ENCODE results near the gene RAB4A.
"Not testable (repeated sequence)": the region's sequence is repeated elsewhere in the genome, so short reads cannot be mapped to it uniquely, and the experiment has no call there.

The RAB4A gene

DNA sequence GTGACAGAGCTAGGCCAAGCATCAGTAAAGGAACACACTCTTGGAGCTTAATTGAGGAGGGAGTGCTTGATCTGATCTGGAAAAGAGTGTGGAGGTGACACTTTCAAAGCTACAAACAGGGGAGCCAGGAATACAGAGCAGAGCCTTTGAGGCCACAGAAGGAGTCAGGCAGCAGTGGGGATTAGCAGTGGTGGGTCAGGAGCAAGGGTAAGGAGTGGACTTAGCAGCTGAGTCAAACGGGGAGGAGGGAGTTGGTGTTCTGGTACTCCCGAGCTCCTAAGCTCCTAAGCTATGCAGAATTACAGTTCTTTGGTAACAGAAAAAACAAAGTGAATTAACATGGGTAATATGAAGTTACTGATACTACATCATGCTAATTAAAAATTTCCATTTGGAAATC, 14.5 kb downstream of the RAB4A start:
- DNase-seq = no peak
- in situ Hi-C loops (cut with HindIII; ENCODE audit: low pct_ligation_motif_present, low pct_unique_long_range_greater_than_20kb, low sequenced_read_pairs) = no loop called here

DNA sequence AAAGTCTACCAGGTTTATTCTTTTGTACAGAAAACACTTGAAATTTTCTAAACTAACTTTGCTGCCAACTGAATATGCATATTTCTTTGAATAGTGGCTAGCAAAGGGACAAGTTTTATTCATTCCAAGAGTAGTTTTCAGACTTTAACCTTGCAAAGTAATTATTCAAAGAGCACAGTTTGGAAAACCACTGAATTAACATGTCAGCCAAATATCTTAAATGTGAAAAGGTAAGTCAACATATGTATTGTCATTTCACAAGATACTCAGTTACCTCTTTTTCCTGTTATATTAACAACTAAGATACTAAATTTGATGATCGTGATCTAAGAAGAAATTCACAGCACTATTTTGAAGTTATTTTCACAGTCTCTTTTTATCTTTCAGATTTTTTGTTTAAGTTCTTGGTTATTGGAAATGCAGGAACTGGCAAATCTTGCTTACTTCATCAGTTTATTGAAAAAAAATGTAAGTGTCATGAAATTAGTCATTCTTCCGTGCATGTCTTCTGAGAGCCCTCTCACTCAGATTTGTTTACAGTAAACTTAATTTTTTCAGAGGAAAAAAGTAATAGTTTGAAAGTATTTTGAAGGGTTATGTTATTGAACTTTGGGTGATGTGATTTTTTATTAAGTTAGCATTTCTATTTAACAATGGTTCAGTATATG, 15.3 kb downstream of the RAB4A start:
- DNase-seq = no peak
- in situ Hi-C loops (cut with HindIII; ENCODE audit: low pct_ligation_motif_present, low pct_unique_long_range_greater_than_20kb, low sequenced_read_pairs) = no loop called here

GRCh38 chr1:229287267-229287666, 16.4 kb downstream of the RAB4A start:
- in situ Hi-C loops (cut with HindIII; ENCODE audit: low pct_ligation_motif_present, low pct_unique_long_range_greater_than_20kb, low sequenced_read_pairs) = no loop called here
- DNase-seq = no peak

GRCh38 chr1:229288516-229288915, 17.6 kb downstream of the RAB4A start:
- in situ Hi-C loops (cut with HindIII; ENCODE audit: low pct_ligation_motif_present, low pct_unique_long_range_greater_than_20kb, low sequenced_read_pairs) = no loop called here
- DNase-seq = no peak

DNA sequence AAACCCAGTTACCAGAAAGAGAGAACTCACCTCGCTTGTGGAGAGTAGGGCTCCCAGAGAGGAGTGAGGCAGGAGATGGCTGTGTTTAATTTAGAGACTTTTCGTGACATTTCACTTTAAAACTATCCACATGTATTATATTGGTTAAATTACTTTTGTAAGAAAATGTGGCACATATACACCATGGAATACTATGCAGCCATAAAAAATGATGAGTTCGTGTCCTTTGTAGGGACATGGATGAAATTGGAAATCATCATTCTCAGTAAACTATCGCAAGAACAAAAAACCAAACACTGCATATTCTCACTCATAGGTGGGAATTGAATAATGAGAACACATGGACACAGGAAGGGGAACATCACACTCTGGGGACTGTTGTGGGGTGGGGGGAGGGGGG, 20.8 kb downstream of the RAB4A start:
- in situ Hi-C loops (cut with HindIII; ENCODE audit: low pct_ligation_motif_present, low pct_unique_long_range_greater_than_20kb, low sequenced_read_pairs); DNase-seq: not testable (repeated sequence)

- in situ Hi-C loops (cut with HindIII; ENCODE audit: low pct_ligation_motif_present, low pct_unique_long_range_greater_than_20kb, low sequenced_read_pairs) = no loop called here
- no peak for DNase-seq
These were observed 22.8 kb downstream of the RAB4A start for GRCh38 chr1:229293528-229294204.

DNA sequence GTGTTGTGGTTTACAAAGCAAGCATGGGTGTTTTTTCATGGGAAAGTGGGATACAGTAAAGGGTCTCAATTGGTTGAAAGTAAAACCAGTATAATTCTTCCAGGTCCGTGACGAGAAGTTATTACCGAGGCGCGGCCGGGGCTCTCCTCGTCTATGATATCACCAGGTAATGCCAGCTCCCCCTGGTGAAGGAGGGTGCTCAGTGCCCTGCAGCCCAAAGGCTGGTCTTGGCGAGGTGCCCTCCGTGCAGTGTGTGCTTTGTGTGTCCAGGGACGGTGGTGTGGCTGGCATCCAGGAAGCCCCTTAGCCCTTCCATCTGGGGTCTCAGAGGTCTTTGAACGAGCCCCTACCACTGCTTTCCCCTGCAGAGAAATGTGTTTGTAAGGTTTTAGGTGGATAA, 24.8 kb downstream of the RAB4A start:
- DNase-seq = no peak
- in situ Hi-C loops (cut with HindIII; ENCODE audit: low pct_ligation_motif_present, low pct_unique_long_range_greater_than_20kb, low sequenced_read_pairs) = no loop called here

DNA sequence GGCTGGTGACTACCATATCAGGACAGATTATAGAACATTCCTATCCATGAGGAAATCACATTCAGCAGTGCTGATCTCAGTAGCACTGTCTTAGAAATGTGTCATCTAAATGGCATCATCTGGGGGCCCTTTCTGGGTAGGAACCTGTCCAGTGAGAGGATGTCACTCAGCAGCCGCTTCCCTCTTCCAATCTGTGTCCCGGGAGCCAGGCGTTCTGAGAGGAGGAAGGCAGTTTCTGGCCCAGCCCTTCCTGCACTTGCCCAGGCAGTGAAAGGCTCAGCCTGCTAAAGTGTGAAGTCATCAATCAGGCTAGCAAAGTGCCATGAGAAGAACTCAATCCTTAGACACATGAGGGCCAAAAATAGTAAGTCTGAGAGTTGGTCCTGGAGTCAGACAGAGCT, 25.6 kb downstream of the RAB4A start:
- in situ Hi-C loops (cut with HindIII; ENCODE audit: low pct_ligation_motif_present, low pct_unique_long_range_greater_than_20kb, low sequenced_read_pairs) = no loop called here
- no peak for DNase-seq

- in situ Hi-C loops (cut with HindIII; ENCODE audit: low pct_ligation_motif_present, low pct_unique_long_range_greater_than_20kb, low sequenced_read_pairs) = no loop called here
- no peak for DNase-seq
These were observed 26.8 kb downstream of the RAB4A start for GRCh38 chr1:229297746-229298145.

GRCh38 chr1:229298420-229298819, 27.5 kb downstream of the RAB4A start:
- in situ Hi-C loops (cut with HindIII; ENCODE audit: low pct_ligation_motif_present, low pct_unique_long_range_greater_than_20kb, low sequenced_read_pairs) = no loop called here
- DNase-seq = no peak

DNA sequence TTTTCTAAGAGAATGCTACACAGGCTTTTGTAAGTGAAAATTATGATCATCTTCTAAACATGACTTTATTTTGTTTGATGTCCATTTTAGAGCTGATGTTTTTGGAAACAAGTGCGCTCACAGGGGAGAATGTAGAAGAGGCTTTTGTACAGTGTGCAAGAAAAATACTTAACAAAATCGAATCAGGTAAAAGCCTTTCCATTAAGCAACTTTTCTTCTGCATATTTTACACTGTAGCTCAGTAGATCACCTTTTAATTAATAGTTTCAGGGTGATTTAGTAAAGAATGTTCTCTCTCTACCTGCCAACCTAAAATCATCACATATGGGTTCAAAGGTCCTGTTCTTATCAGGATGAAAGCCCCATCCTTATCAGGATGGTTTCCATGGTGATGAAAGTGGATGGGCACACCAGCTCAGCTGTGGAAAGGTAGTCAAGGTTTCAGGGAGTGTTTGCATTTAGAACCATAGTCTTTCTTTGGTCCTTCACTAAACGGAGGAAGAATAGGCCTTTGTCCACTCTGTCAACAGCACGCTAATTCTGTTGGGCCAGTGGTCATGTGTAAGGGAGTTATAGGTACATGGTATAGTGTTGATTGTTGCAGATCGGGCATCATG, 28.1 kb downstream of the RAB4A start:
- in situ Hi-C loops (cut with HindIII; ENCODE audit: low pct_ligation_motif_present, low pct_unique_long_range_greater_than_20kb, low sequenced_read_pairs) = no loop called here
- DNase-seq = no peak

DNA sequence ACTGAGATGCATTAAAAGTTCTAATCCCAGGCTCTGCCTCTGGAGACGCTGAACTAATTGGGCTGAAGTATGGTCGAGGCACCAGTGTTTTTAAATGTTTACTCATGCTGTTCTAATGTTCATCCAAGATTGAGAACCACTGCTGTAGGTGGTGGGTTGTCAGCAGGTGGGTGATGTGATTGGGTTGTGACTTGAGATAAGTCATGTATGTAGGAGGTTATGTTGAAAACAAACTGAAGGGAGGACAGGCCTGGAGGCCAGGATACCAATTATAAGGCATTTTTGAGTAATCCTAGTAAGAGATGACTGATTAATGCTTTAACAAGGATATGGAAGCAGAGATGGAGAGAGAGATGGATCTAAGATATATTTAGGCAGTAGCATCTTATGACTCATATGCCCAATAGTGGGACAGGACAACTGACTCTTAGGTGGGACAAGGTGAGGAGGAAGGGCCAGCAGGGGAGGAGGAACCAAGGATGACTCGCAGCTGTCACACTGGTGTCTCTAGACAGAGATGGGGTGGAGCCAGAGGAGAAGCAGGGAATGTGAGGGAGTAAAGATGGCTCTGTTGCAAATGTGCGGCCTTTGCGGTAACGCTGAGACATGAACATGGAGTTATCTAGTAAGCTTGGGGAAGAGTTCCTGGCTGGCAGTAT, 29.3 kb downstream of the RAB4A start:
- DNase-seq = no peak
- in situ Hi-C loops (cut with HindIII; ENCODE audit: low pct_ligation_motif_present, low pct_unique_long_range_greater_than_20kb, low sequenced_read_pairs) = no loop called here

GRCh38 chr1:229302740-229303139, 31.8 kb downstream of the RAB4A start:
- in situ Hi-C loops (cut with HindIII; ENCODE audit: low pct_ligation_motif_present, low pct_unique_long_range_greater_than_20kb, low sequenced_read_pairs) = no loop called here
- DNase-seq = no peak

DNA sequence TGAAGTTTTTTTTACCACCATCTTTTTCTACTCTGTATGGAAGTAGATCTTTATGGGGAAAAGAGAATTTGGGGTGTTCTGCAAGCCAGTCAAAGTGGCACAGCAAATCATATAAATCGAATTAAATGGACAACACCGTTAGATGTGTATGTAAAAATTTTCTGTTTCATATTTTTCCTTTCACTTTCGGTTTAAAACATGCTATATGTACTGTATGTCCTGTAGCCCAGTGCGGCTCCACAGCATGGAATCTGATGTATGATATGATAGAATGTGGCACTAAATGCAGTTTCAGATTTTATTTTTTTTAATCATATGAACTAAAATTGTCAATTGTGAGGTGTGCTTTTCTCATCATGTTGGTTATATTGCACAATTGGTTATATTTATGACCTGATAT, 32.9 kb downstream of the RAB4A start:
- DNase-seq = no peak
- in situ Hi-C loops (cut with HindIII; ENCODE audit: low pct_ligation_motif_present, low pct_unique_long_range_greater_than_20kb, low sequenced_read_pairs) = no loop called here

DNA sequence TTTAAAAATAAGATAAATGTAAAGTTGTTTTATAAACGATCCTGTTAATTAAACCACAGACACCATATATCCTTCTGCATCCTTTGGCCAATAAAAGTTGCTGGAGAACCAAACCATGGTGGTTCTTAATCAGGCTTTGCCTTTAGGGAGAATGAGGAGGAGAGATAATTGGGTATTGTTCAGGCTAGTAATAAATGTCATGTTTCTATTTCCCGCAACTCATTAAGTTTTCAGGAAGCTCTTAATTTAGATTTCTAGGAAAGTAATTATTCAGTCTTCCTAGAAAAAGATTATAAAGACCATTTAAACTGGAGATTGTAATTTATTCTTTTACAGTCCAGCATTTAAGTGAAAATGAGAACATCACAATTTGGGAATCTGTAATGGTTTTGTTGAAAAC, 34.5 kb downstream of the RAB4A start:
- in situ Hi-C loops (cut with HindIII; ENCODE audit: low pct_ligation_motif_present, low pct_unique_long_range_greater_than_20kb, low sequenced_read_pairs) = no loop called here
- no peak for DNase-seq

- in situ Hi-C loops (cut with HindIII; ENCODE audit: low pct_ligation_motif_present, low pct_unique_long_range_greater_than_20kb, low sequenced_read_pairs) = no loop called here
- no peak for DNase-seq
These were observed 38.2 kb downstream of the RAB4A start for GRCh38 chr1:229309074-229309473.

DNA sequence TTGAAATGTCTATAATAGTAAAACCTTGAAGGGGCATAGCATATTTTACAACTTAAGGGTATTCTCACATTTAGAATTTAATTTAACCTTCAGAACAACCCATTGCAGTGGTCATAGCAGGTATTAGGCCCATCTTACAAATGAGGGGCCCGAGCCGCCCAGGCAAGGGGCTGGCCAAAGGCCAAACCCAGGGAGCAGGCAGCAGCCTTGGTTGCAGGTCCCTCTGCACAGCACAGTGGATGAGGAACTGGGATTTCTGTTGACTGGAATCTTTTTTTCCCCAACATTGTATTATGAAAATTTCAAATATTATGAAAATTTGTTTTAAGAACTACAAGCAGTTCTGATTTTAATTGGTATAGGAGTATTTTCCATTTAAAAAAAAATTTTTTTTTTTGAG, 38.8 kb downstream of the RAB4A start:
- in situ Hi-C loops (cut with HindIII; ENCODE audit: low pct_ligation_motif_present, low pct_unique_long_range_greater_than_20kb, low sequenced_read_pairs) = no loop called here
- no peak for DNase-seq

GRCh38 chr1:229310833-229311232, 39.9 kb downstream of the RAB4A start:
- DNase-seq = no peak
- in situ Hi-C loops (cut with HindIII; ENCODE audit: low pct_ligation_motif_present, low pct_unique_long_range_greater_than_20kb, low sequenced_read_pairs) = no loop called here

DNA sequence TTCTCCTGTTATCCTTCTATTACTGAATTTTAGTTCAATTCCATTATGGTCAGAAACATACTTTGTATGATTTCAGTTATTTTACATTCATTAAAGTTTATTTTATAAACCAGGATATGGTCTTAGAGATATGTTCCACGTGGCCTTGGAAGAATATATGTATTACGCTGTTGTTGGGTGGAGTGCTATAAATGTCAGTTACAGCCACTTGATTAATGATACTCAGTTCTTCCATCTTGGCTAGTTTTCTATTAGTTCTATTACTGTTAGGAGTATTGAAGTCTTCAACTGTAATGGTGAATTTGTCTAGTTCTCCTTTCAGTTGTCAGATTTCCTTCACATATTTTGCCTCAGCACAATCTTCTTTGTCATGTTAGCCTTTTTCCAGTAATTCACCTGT, 45.3 kb downstream of the RAB4A start:
- in situ Hi-C loops (cut with HindIII; ENCODE audit: low pct_ligation_motif_present, low pct_unique_long_range_greater_than_20kb, low sequenced_read_pairs) = no loop called here
- DNase-seq = no peak

- in situ Hi-C loops (cut with HindIII; ENCODE audit: low pct_ligation_motif_present, low pct_unique_long_range_greater_than_20kb, low sequenced_read_pairs) = no loop called here
- DNase-seq = no peak
These were observed 47.1 kb downstream of the RAB4A start for GRCh38 chr1:229318056-229318455.
